ENCODE data around the gene PCAT6.

GRCh38 chr1:202818819-202819218 is 8.1 kb downstream of the PCAT6 start:
- TF ChIP-seq CTCF (IDR thresholded peaks at IDR 0.05) (no peak), POLR2A (IDR thresholded peaks at IDR 0.05) (no peak)
